GM12878 (cell line): ENCODE measurements around the gene SRPK2. TPM values are rescaled to one million over a fixed set of nuclear protein-coding genes. Genes with fewer than 3 reads are reported as not detected.

ENCODE experiments used
- ATAC-seq: fragments of 200-7000 bp; cut with Tn5 transposase; 3 replicates; pipeline ENCODE4 v1.9.1; 2020; ENCODE audit warnings: mild to moderate bottlenecking, moderate library complexity
- BruUV-seq: library from RNA; stranded (reverse); fragments of 400-500 nt; replicated peaks from 2 replicates; lab custom pipeline; 2021; lab: Mats Ljungman, UMichigan
- CTCF ChIA-PET: fragments of 300-600 bp; sonication (Branson Sonifier 250); formaldehyde crosslinking; extraction: SDS; loops from one replicate; lab custom pipeline; 2021; ENCODE audit warnings: inconsistent platforms; lab: Yijun Ruan, JAX
- POLR2A ChIA-PET: fragments of 350-600 bp; formaldehyde crosslinking; extraction: SDS; loops from one replicate; lab custom pipeline; 2021; ENCODE audit warnings: inconsistent platforms; lab: Charles Lee
- RAD21 ChIA-PET: fragments of 300-600 bp; sonication (Branson Sonifier 250); formaldehyde crosslinking; loops from one replicate; lab custom pipeline; 2023; ENCODE audit warnings: antibody characterized with exemption; ENCODE audit not compliant: unreplicated experiment; lab: Charles Lee
- SMC1A ChIA-PET: fragments of 300-600 bp; sonication (Branson Sonifier 250); formaldehyde crosslinking; loops from one replicate; lab custom pipeline; 2023; ENCODE audit not compliant: unreplicated experiment, uncharacterized antibody; lab: Charles Lee
- DNase-seq: peaks from one replicate; pipeline ENCODE4 v3.0.0-alpha.2; 2011; ENCODE audit warnings: low read depth, low spot score
- FAIRE-seq: peaks from 3 replicates; lab custom pipeline; 2011; peaks lifted over from hg19 to GRCh38; lab: Jason Lieb, UNC
- H2AFZ ChIP-seq: 2 replicates; pipeline ENCODE4 v1.6.0; 2011; ENCODE audit warnings: low read depth, low read length, control low read depth; ENCODE audit not compliant: control insufficient read depth
- H3K27ac ChIP-seq: 2 replicates; pipeline ENCODE4 v1.5.1; 2011; ENCODE audit warnings: control low read depth; ENCODE audit not compliant: control insufficient read depth, insufficient read depth
- H3K27me3 ChIP-seq, 2 experiments: replicated peaks in 1 of 2; 2 replicates each; pipeline versions ENCODE4 v1.6.0 to v1.6.1; 2011; ENCODE audit warnings: low read length in 1 of 2; ENCODE audit not compliant: control insufficient read depth in 2 of 2, insufficient read depth in 2 of 2
- H3K36me3 ChIP-seq, 2 experiments: 2 replicates each; pipeline ENCODE4 v1.5.1; 2011; ENCODE audit warnings: low read length in 1 of 2; ENCODE audit not compliant: control insufficient read depth in 2 of 2, insufficient read depth in 2 of 2
- H3K4me1 ChIP-seq: 2 replicates; pipeline ENCODE4 v1.6.1; 2011; ENCODE audit warnings: mild to moderate bottlenecking, low read length, moderate library complexity, mixed read lengths; ENCODE audit not compliant: control insufficient read depth, insufficient read depth
- H3K4me2 ChIP-seq: 2 replicates; pipeline ENCODE4 v1.6.0; 2011; ENCODE audit warnings: control low read depth; ENCODE audit not compliant: control insufficient read depth, insufficient read depth
- H3K4me3 ChIP-seq: fragments of 200-600 bp; sonication (generic); 2 replicates; pipeline ENCODE4 v1.5.1; 2016
- H3K79me2 ChIP-seq: 2 replicates; pipeline ENCODE4 v1.6.0; 2011; ENCODE audit warnings: low read length; ENCODE audit not compliant: control insufficient read depth, insufficient read depth
- H3K9ac ChIP-seq: 2 replicates; pipeline ENCODE4 v1.8.0; 2011; ENCODE audit warnings: low read length, control low read depth, mixed read lengths; ENCODE audit not compliant: control insufficient read depth, insufficient read depth
- H3K9me3 ChIP-seq: replicated peaks from 3 replicates; pipeline ENCODE4 v1.5.1; 2011; ENCODE audit warnings: mild to moderate bottlenecking, low read length; ENCODE audit not compliant: control insufficient read depth, insufficient read depth
- H4K20me1 ChIP-seq: 2 replicates; pipeline ENCODE4 v1.6.0; 2011; ENCODE audit not compliant: control insufficient read depth, insufficient read depth
- ATF2 ChIP-seq: IDR thresholded peaks from 2 replicates; pipeline ENCODE4 v1.6.1; 2012; ENCODE audit warnings: low read length, inconsistent platforms
- BMI1 ChIP-seq: fragments of 450-650 bp; IDR thresholded peaks from 2 replicates; pipeline ENCODE4 v1.6.1; 2016; ENCODE audit warnings: mild to moderate bottlenecking, moderate library complexity, borderline replicate concordance
- EGR1 ChIP-seq, 2 experiments: IDR thresholded peaks; 1 replicate in 1 of 2; 2 replicates in 1 of 2; pipeline ENCODE4 v1.6.1; 2011 to 2012; ENCODE audit warnings: low read depth in 2 of 2, low read length in 2 of 2, borderline replicate concordance in 1 of 2, mild to moderate bottlenecking in 1 of 2, moderate library complexity in 1 of 2
- HDAC2 ChIP-seq: fragments of 200-600 bp; sonication (generic); IDR thresholded peaks from 2 replicates; pipeline ENCODE4 v1.6.1; 2017
- IKZF1 ChIP-seq: fragments of 450-650 bp; conservative IDR thresholded peaks from 2 replicates; pipeline ENCODE4 v1.6.1; 2017; ENCODE audit warnings: antibody characterized with exemption, mild to moderate bottlenecking
- IRF4 ChIP-seq: IDR thresholded peaks from 2 replicates; pipeline ENCODE4 v1.6.1; 2011; ENCODE audit warnings: low read depth, low read length
- JUND ChIP-seq: IDR thresholded peaks from 2 replicates; pipeline ENCODE4 v1.6.1; 2012; ENCODE audit warnings: low read depth, mild to moderate bottlenecking, low read length, improper control_type of control experiment, moderate library complexity
- KLF5 ChIP-seq: fragments of 450-650 bp; IDR thresholded peaks from 2 replicates; pipeline ENCODE4 v1.6.1; 2014; ENCODE audit warnings: mild to moderate bottlenecking; ENCODE audit not compliant: partially characterized antibody
- NR2C2 ChIP-seq: IDR thresholded peaks from 2 replicates; pipeline ENCODE4 v1.6.1; 2011; ENCODE audit warnings: borderline replicate concordance, low read depth; ENCODE audit not compliant: control insufficient read depth, insufficient read length
- NR2F1 ChIP-seq: fragments of 450-650 bp; conservative IDR thresholded peaks from 2 replicates; pipeline ENCODE4 v1.6.1; 2017; ENCODE audit warnings: mild to moderate bottlenecking
- RAD51 ChIP-seq: fragments of 450-650 bp; IDR thresholded peaks from 2 replicates; pipeline ENCODE4 v1.6.1; 2016; ENCODE audit warnings: moderate library complexity, mild to moderate bottlenecking, inconsistent platforms
- RELB ChIP-seq: fragments of 450-650 bp; IDR thresholded peaks from 2 replicates; pipeline ENCODE4 v1.6.1; 2017; ENCODE audit warnings: low read depth, mild to moderate bottlenecking, moderate library complexity
- SPI1 ChIP-seq: IDR thresholded peaks from 2 replicates; pipeline ENCODE4 v1.6.1; 2011; ENCODE audit warnings: low read depth, mild to moderate bottlenecking, low read length, moderate library complexity, borderline replicate concordance; ENCODE audit not compliant: insufficient read depth
- SRF ChIP-seq, 2 experiments: IDR thresholded peaks; 2 replicates each; pipeline ENCODE4 v1.6.1; 2011; ENCODE audit warnings: low read depth in 2 of 2, low read length in 2 of 2, mild to moderate bottlenecking in 1 of 2, moderate library complexity in 1 of 2
- TCF7 ChIP-seq: IDR thresholded peaks from 2 replicates; pipeline ENCODE4 v1.6.1; 2014; ENCODE audit warnings: antibody characterized with exemption, borderline replicate concordance
- ZNF274 ChIP-seq: IDR thresholded peaks from one replicate; pipeline ENCODE4 v1.8.0; 2011; ENCODE audit not compliant: insufficient read length, insufficient read depth
- WGBS: methylation state at CpG from one replicate; pipeline ENCODE4 v1.1.6; 2016; ENCODE audit warnings: low lambda C conversion rate; ENCODE audit not compliant: insufficient replicate concordance, insufficient coverage; ENCODE audit errors: missing lambda C conversion rate; 5-methylcytosine and 5-hydroxymethylcytosine counted together
- in situ Hi-C: fragments of 300-500 bp; cut with MboI; formaldehyde crosslinking; loops from 9 replicates; pipeline ENCODE4 v1.14.3; 2018; ENCODE audit warnings: mixed read lengths
- intact Hi-C: fragments of 100-400 bp; cut with micrococcal nuclease; formaldehyde crosslinking; loops from one replicate; pipeline ENCODE4 v1.14.2; 2022; ENCODE audit not compliant: unreplicated experiment
- polyA plus RNA-seq, 11 experiments: library from polyadenylated mRNA; depleted of rRNA in 4 of 11; unstranded in 6 of 11; stranded (reverse) in 5 of 11; fragments of >200 nt; fragmentation: Nextera tagmentation in 4 of 11; fragmentation: Illumina TruSeq in 1 of 11; extraction: Ambion mirVana in 4 of 11; extraction: Trizol in 1 of 11; gene quantifications; 1 replicate in 1 of 11; 2 replicates in 10 of 11; pipeline versions ENCODE4 v1.2.1 to v1.2.3, GENCODE V29; 2011 to 2016; ENCODE audit warnings: inconsistent platforms in 2 of 11, missing spikeins in 2 of 11, low read depth in 1 of 11
- total RNA-seq, 4 experiments: library from RNA; depleted of rRNA in 3 of 4; stranded (reverse); fragments of >200 nt in 3 of 4; fragmentation: Illumina TruSeq in 1 of 4; extraction: Trizol in 1 of 4; gene quantifications; 2 replicates each; pipeline versions ENCODE4 v1.2.1 to v1.2.3, GENCODE V29; 2013 to 2021

SRPK2 gene
- total and polyA plus RNA-seq, 10 of the 15 experiments (the other 5 are each of a cell fraction or from before 2014, with no cell fraction given) = 13.2 to 32.8 (median 24.5) TPM

- TF ChIP-seq KLF5 (no peak), ZNF274 (no peak), NR2C2 (no peak), NR2F1 (no peak), IKZF1 (0 out of 2 replicates have a peak, but pooled peaks have one; percentile 17)
Observed at GRCh38 chr7:105309235-105310169, 79.2 kb downstream of the SRPK2 start (continued).

- Histone ChIP-seq H3K36me3 (no peaks in the 10 kb centered on the region), H3K4me2 (no peak overlapping the region), H3K9ac (no peak overlapping the region), H3K27me3 (no peaks in the 10 kb centered on the region), H3K9me3 (no peaks in the 10 kb centered on the region), H3K4me1 (peaks cover 37% of the 10 kb centered on the region), H3K4me3 (no peak overlapping the region), H4K20me1 (no peaks in the 10 kb centered on the region), H3K79me2 (peaks cover 12% of the 10 kb centered on the region), H3K27ac (no peak overlapping the region), H2AFZ (no peak overlapping the region)
- ChIA-PET CTCF (interaction anchor here (0.8 to 3.5 kb wide), 8 partner anchors 9 to 154 kb away, joined by 3 to 20 read pairs (median 3); no protein-coding TSS in a partner anchor), POLR2A (interaction anchor here (0.9 to 2.6 kb wide), 4 partner anchors 10 to 22 kb away, joined by 3 to 22 read pairs (median 6); no protein-coding TSS in a partner anchor), SMC1A (interaction anchor here (0.7 to 3.2 kb wide), 16 partner anchors 8 to 326 kb away, joined by 3 to 18 read pairs (median 4); no protein-coding TSS in a partner anchor), RAD21 (interaction anchor here (0.7 to 3.4 kb wide), 7 partner anchors 9 to 120 kb away, joined by 3 to 29 read pairs (median 3); no protein-coding TSS in a partner anchor)
- no TSS peak for BruUV-seq
- DNase-seq = no peak
- no peak for ATAC-seq
- no peak for FAIRE-seq
- WGBS = 73% methylated on average over 3 of the region's 3 CpGs
- intact Hi-C loops (no loop called here), in situ Hi-C loops (no loop called here)
- TF ChIP-seq ATF2 = no peak
- TF ChIP-seq EGR1 (IDR thresholded peaks at IDR 0.05; ENCODE audit: borderline replicate concordance in 1 of 2, low read depth in 2 of 2, low read length in 2 of 2) = no peak
- no peak for TF ChIP-seq RELB
- TF ChIP-seq IRF4 = no peak
- TF ChIP-seq RAD51 = no peak
- no peak for TF ChIP-seq JUND
- TF ChIP-seq HDAC2 = no peak
- no peak for TF ChIP-seq BMI1
- TF ChIP-seq SPI1 = no peak
- TF ChIP-seq SRF (IDR thresholded peaks at IDR 0.05; ENCODE audit: low read depth in 2 of 2, low read length in 2 of 2) = no peak
- TF ChIP-seq TCF7 = no peak
Observed at GRCh38 chr7:105307163-105307672, 81.5 kb downstream of the SRPK2 start.
